Measurements from ENCODE around the gene MIOX. TPM values are rescaled to one million over a fixed set of nuclear protein-coding genes. Genes with fewer than 3 reads are reported as not detected.
A peak's percentile ranks its signal among the peaks of the same experiment; 100 is the strongest.

Gene MIOX
- total and polyA plus RNA-seq, 10 of the 15 experiments (the other 5 are each of a cell fraction or from before 2014, with no cell fraction given), result 0.10 to 0.31 TPM; not detected in 8

GRCh38 chr22:50469377-50470305 is 17.0 kb upstream of the MIOX start (continued):
- TF ChIP-seq MTA3 (IDR thresholded peaks at IDR 0.05; ENCODE audit: borderline replicate concordance, low read length) (no peak; the same call in 1 of the 2 replicates), EZH2 (IDR thresholded peaks at IDR 0.05; ENCODE audit: borderline replicate concordance, control insufficient read depth, low read depth, low read length) (no peak), MEF2A (IDR thresholded peaks at IDR 0.05; ENCODE audit: insufficient read depth, low read depth, low read length) (0 out of 2 replicates have a peak, but pooled peaks have one; percentile 43), ZBTB11 (CRISPR knock-in tag; IDR thresholded peaks at IDR 0.05) (no peak), SMAD1 (IDR thresholded peaks at IDR 0.05; ENCODE audit: low read depth, partially characterized antibody) (no peak), MAX (IDR thresholded peaks at IDR 0.05; ENCODE audit: low read depth, low read length) (0 out of 2 replicates have a peak, but pooled peaks have one; percentile 11), KLF5 (IDR thresholded peaks at IDR 0.05; ENCODE audit: partially characterized antibody) (no peak), ZNF24 (IDR thresholded peaks at IDR 0.05) (no peak), MLLT1 (IDR thresholded peaks at IDR 0.05) (peak; percentile 69), PAX5 (IDR thresholded peaks at IDR 0.05; ENCODE audit: borderline replicate concordance, low read depth, low read length) (peak; percentile 74), FOS (IDR thresholded peaks at IDR 0.05; ENCODE audit: borderline replicate concordance, extremely low read depth, insufficient read length) (no peak), NRF1 (conservative IDR thresholded peaks at IDR 0.05; ENCODE audit: low read depth, low read length) (no peak), ZNF207 (IDR thresholded peaks at IDR 0.05; ENCODE audit: borderline replicate concordance) (peak; percentile 23; the same call in 1 of the 2 replicates), SPI1 (IDR thresholded peaks at IDR 0.05; ENCODE audit: borderline replicate concordance, insufficient read depth, low read depth, low read length) (no peak), JUNB (IDR thresholded peaks at IDR 0.05) (peak; percentile 69; the same call in 1 of the 2 replicates), ZBED1 (IDR thresholded peaks at IDR 0.05; ENCODE audit: borderline replicate concordance) (no peak), YY1 (IDR thresholded peaks at IDR 0.05; ENCODE audit: low read depth, low read length) (0 out of 2 replicates have a peak, but pooled peaks have one; percentile 26)
- TF ChIP-seq, protein P1, sequence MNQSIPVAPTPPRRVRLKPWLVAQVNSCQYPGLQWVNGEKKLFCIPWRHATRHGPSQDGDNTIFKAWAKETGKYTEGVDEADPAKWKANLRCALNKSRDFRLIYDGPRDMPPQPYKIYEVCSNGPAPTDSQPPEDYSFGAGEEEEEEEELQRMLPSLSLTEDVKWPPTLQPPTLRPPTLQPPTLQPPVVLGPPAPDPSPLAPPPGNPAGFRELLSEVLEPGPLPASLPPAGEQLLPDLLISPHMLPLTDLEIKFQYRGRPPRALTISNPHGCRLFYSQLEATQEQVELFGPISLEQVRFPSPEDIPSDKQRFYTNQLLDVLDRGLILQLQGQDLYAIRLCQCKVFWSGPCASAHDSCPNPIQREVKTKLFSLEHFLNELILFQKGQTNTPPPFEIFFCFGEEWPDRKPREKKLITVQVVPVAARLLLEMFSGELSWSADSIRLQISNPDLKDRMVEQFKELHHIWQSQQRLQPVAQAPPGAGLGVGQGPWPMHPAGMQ (IDR thresholded peaks at IDR 0.05; ENCODE audit: borderline replicate concordance), result no peak
- TF ChIP-seq, protein P2, sequence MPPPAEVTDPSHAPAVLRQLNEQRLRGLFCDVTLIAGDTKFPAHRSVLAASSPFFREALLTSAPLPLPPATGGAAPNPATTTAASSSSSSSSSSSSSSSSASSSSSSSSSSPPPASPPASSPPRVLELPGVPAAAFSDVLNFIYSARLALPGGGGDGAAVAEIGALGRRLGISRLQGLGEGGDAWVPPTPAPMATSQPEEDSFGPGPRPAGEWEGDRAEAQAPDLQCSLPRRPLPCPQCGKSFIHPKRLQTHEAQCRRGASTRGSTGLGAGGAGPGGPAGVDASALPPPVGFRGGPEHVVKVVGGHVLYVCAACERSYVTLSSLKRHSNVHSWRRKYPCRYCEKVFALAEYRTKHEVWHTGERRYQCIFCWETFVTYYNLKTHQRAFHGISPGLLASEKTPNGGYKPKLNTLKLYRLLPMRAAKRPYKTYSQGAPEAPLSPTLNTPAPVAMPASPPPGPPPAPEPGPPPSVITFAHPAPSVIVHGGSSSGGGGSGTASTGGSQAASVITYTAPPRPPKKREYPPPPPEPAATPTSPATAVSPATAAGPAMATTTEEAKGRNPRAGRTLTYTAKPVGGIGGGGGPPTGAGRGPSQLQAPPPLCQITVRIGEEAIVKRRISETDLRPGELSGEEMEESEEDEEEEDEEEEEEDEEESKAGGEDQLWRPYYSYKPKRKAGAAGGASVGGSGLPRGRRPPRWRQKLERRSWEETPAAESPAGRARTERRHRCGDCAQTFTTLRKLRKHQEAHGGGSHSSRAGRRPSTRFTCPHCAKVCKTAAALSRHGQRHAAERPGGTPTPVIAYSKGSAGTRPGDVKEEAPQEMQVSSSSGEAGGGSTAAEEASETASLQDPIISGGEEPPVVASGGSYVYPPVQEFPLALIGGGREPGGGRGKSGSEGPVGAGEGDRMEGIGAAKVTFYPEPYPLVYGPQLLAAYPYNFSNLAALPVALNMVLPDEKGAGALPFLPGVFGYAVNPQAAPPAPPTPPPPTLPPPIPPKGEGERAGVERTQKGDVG (CRISPR knock-in tag; IDR thresholded peaks at IDR 0.05), result no peak
